HG03139 (cell line): ENCODE measurements around the gene IL17REL.

Source experiments
- ATAC-seq: cut with Tn5 transposase; IDR thresholded peaks from one replicate; pipeline ENCODE4 v1.9.1; 2021; ENCODE audit not compliant: unreplicated experiment

IL17REL gene

DNA sequence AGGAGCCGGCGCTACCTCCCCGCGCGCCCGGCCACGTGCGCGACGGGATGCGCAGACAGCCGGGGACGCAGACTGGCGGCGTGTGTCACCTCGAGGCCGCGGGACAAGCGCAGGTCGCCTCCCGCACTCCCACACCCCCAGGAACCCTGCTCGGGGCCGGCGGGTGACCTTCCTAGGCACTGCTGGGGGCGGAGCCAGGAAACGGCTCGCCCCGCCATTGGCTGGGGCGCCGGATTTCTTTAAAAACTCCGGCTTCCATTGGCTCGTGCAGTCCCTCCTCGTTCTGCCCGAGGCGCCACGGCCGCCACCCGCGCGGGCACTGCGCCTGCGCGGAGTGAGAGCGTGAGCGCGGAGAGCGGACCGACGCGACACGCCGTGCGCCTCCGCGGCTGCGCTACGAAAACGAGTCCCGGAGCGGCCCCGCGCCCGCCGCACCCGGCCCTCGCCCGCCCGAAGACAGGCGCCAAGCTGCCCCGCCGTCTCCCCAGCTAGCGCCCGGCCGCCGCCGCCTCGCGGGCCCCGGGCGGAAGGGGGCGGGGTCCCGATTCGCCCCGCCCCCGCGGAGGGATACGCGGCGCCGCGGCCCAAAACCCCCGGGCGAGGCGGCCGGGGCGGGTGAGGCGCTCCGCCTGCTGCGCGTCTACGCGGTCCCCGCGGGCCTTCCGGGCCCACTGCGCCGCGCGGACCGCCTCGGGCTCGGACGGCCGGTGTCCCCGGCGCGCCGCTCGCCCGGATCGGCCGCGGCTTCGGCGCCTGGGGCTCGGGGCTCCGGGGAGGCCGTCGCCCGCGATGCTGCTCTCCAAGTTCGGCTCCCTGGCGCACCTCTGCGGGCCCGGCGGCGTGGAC lies 52.2 kb downstream of the IL17REL start, which contains the start of gene PIM3:
Gene PIM3 (plus strand): TSS at position 614 of the 846 bp plus-strand sequence. CDS start 176 bp downstream, at position 790.
- ATAC-seq = peak; percentile 59

- ATAC-seq = peak; percentile 3
Measured at GRCh38 chr22:49959782-49960158, 52.8 kb downstream of the IL17REL start.

GRCh38 chr22:49958931-49959781 lies 53.4 kb downstream of the IL17REL start:
- ATAC-seq = no peak

GRCh38 chr22:49958366-49958921 lies 54.1 kb downstream of the IL17REL start:
- no peak for ATAC-seq

DNA sequence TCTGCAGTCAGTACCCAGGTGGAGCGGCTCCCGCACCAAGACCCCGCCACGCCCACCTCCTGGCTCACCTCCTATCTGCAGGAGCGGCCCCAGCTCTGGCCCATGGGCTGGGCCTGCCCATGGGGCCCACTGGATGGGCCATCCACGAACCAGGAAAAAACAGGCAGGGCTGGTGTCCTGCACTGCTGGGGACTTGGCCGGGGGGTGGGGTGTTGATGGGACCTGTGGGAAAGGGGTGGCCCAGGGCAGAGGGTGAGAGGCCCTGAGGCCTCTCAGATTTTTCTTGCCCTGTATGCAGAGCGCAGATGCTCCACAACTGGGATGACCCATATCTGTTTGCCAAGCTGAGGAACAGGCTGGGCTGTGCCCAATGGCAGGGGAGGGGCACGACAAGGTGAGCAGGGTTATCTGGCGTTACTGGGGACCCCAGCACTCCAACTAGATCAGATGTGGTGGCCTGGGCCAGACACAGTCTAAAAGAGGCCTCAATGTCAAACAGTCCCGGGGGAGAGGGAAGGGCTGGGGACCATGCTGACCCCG lies 54.7 kb downstream of the IL17REL start:
- ATAC-seq = no peak

DNA sequence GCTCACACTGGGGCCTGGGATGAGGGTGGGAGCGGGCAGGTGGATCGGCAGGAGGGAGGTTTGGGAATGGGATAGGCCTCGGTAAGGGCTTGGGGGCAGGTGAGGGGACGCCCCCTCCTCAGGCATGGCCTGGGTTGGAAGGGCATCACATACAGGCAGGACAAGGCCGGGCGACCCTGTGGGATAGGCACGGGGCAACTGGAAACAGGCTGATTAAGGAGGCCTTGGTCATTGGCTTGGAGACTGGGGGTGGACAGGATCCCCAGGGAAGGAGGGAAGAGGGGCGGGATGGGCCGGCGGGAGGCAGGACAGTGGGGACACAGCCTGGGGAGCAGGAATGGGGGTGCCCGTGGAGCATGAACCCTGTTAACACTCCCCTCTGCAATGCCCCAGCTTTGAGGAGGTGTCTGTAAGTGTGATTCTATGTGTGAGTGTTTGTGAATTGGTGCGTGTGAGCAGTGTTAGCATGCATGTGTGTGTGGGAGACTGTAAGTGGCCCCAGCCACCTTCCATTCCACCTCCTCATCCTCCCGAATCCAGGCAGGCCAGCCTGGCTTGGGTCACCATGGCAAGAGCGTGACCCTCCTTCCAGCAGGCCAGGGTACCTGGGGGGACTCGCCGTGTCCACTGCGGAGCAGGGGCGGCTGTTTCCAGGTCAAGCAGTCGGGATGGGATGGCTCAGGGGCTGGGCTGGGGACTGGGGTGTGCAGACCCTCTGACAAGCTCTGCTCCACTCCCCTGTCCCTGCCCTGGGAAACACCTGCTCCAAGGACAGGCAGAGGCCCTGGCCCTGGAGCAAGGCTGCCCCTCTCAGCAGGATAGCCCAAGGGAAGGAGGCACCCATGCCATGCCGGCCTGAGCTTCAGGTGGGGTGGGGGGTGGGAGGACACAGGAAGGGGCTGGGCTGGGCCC lies 55.4 kb downstream of the IL17REL start:
- ATAC-seq = no peak

- ATAC-seq = no peak
Measured at GRCh38 chr22:49956418-49956770, 56.2 kb downstream of the IL17REL start.

GRCh38 chr22:49955581-49956417 lies 56.8 kb downstream of the IL17REL start:
- ATAC-seq = no peak

GRCh38 chr22:49954991-49955580 lies 57.5 kb downstream of the IL17REL start:
- ATAC-seq = no peak

DNA sequence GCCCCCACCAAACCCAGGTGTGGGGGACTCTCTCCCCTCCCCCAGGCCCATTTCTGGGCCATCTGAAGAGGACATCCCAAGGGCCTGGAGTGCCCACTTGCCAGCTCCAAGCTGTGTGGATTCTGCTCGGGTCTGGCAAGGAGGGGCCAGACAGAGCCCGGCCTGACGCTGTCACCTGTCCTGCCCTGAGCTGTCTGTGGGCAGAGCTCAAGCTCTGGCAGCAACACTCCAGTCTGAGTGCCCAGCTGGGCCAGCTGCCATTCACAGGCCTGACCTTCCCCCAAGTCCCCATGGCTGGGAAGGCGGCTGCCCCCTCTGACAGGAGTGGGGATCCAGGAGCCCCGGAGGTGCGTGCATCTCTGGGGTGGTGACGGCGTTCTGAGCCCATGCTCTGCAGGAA lies 58.2 kb downstream of the IL17REL start:
- ATAC-seq = no peak

DNA sequence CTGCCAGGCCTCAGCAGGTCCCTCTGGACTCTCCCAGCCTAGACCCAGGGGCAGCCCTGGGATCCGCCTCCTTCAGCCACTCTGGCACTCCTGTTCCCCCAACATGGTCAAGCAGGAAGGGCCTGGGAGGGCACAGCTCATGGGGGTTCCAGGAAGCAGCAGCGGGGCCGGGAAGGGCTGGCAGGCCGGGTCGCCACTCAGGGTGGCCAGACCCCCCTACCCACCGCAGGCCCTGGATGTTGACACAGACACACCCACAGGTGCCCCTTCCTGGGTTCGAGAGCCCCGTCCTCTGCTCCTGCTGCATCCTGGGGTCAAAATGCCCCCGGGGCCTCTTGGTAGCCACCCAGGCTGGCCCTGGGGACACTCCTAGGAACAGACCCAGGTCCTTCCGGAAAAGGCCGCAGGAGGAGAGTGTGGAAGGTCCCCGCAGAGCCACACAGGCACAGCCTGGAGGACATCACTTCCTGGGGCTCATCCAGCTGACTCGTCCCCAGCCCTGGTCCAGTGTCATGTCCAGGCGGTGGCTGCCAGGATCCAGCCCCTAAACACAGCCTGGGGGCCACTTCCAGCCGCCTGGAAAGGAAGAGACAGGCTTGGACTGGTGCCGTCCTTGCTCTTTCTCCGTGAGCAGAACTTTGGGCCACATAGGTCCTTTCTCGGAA lies 58.8 kb downstream of the IL17REL start:
- ATAC-seq = no peak

DNA sequence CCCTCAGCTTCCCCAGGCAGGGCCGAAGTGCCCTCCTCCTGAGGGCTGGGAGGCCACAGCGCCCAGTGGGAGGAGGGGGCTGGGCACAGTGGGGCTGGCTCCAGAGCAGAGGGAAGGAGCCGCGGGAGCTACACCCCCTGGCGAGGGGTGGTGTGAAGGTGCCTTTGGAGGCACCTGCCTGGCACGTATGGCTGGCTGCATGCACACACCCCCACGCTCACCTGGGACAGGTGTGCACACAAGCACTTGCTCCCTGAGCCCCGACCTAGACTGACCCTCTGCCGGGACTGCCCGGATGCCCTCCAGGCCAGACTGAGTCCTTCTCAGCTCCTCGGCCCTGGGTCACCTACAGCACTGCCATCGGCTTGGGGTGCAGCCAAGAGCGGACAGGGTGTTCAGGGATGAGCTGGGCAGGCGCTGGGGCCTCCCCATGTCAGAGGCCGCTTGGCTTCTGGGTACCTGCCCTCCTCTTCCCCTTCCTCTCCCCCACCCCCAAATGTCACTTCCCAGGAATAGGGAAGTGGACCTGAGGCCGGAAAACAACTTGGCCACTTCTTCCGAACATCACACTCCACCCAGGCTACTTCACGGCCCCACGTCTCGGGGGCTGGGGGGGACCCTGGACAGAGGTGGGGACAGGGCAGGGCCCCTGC lies 59.4 kb downstream of the IL17REL start:
- ATAC-seq = no peak

- no peak for ATAC-seq
Measured at GRCh38 chr22:49951986-49952896, 60.3 kb downstream of the IL17REL start.

GRCh38 chr22:49951678-49951985 lies 60.9 kb downstream of the IL17REL start:
- no peak for ATAC-seq

GRCh38 chr22:49951000-49951677 lies 61.4 kb downstream of the IL17REL start:
- ATAC-seq = no peak

GRCh38 chr22:49950396-49950994 lies 62.1 kb downstream of the IL17REL start:
- no peak for ATAC-seq
